ENCODE measurements around the gene PSMD14. TPM values are rescaled to one million over a fixed set of nuclear protein-coding genes. Genes with fewer than 3 reads are reported as not detected.
A peak's percentile ranks its signal among the peaks of the same experiment; 100 is the strongest.

The PSMD14 gene
- total and polyA plus RNA-seq, 2 of the 13 experiments (the other 11 are each of a cell fraction or from before 2014, with no cell fraction given), result 60.6 to 149 TPM

DNA sequence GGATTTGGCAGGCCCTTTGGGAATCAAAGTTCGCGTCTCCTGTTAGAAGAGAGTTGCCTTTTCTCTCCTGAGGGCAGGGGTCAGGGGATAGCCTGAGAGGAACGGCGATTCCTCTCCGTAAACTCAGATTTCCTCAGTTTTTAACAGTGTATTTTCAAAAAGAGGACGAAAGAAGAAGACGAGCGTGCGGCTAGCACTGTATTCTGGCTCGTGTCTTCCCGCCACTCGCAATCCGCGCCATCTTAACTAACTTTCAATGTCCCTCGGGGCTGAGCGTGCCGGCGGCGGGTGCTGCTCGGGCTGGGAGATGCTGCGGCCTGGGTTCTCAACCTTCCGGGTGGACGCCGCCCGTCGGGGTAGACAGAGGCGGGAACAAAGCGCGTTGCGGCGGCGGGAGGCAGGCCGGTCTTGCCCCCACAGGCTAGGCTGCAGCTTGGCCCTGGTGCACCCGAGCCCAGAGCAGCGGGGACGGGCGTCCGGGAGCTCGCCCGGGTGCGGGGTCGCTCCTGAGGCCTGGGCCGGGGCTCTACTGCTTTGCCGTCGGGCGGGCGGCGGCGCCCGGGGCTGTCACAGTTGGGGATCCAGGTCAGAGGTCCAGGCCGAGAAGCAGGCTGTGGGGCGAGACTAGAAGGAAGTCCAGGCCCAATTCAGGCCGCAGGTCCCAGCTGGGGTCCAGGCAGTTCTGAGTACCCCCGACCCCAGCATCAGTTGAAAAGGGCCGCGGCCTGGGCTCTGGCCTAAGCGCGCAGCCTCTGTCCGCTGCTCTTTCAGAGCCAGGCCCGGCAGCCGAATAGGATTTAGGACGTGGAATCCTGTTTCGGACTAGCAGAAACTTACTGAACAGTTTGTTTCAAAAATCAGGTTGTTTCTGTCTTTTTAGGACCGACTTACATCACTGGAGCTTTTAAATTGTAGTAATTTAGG is 119.7 kb downstream of the PSMD14 start:
- peak; percentile 33; the same call in 1 of the 3 replicates for ATAC-seq
- no peaks in the 10 kb centered on the region for H3K9me3 ChIP-seq (ENCODE audit: low read length)
- no peak overlapping the region for H3K9ac ChIP-seq (ENCODE audit: insufficient read depth, low read depth, low read length)
- no peak overlapping the region for H3K4me3 ChIP-seq (replicated peaks in 1 of 3; ENCODE audit: insufficient read depth in 1 of 3, low read depth in 2 of 3, low read length in 3 of 3)
- no peak for DNase-seq (ENCODE audit: low spot score)
- no peaks in the 10 kb centered on the region for H3K4me1 ChIP-seq (ENCODE audit: insufficient read depth, low read length)
- BruUV-seq (replicated peaks), result no TSS peak
- intact Hi-C loops (cut with micrococcal nuclease; ENCODE audit: unreplicated experiment), result no loop called here
- H3K27ac ChIP-seq (ENCODE audit: extremely low read length, insufficient read depth, low read length), result no peak overlapping the region
- no peaks in the 10 kb centered on the region for H3K79me2 ChIP-seq (ENCODE audit: insufficient read depth, low read length)
- CTCF ChIA-PET (ENCODE audit: low intra/inter-chr PET ratio, low total read pairs), result no interaction called here
- FAIRE-seq, result no peak
- H3K27me3 ChIP-seq (ENCODE audit: control insufficient read depth in 1 of 2, insufficient read depth in 2 of 2, low read length in 2 of 2), result peaks cover 0 to 24% of the 10 kb centered on the region in 2 experiments; a peak in 3 of 5 replicates
- in situ Hi-C loops (cut with HindIII; ENCODE audit: extremely low pct_ligation_motif_present, low pct_unique_long_range_greater_than_20kb), result no loop called here
- POLR2A ChIA-PET, result no interaction called here
- H4K20me1 ChIP-seq (ENCODE audit: insufficient read depth, low read length), result no peaks in the 10 kb centered on the region
- no peak overlapping the region for H3K4me2 ChIP-seq (ENCODE audit: low read depth, low read length)
- 77% methylated on average over 45 of the region's 64 CpGs for WGBS (ENCODE audit: low lambda C conversion rate)
- no peak overlapping the region for H2AFZ ChIP-seq (ENCODE audit: low read length)
- H3K36me3 ChIP-seq (replicated peaks in 1 of 2; ENCODE audit: control insufficient read depth in 1 of 2, insufficient read depth in 2 of 2, low read length in 2 of 2), result no peaks in the 10 kb centered on the region
- TF ChIP-seq NFE2 (CRISPR knock-in tag; IDR thresholded peaks at IDR 0.05) (no peak), ZNF788 (CRISPR knock-in tag; IDR thresholded peaks at IDR 0.05; ENCODE audit: borderline replicate concordance) (no peak), SNRNP70 (IDR thresholded peaks at IDR 0.05; ENCODE audit: low read depth, low read length) (no peak), ZNF567 (CRISPR knock-in tag; IDR thresholded peaks at IDR 0.05; ENCODE audit: borderline replicate concordance) (no peak), ZNF34 (CRISPR knock-in tag; IDR thresholded peaks at IDR 0.05; ENCODE audit: borderline replicate concordance) (no peak), MAFG (CRISPR knock-in tag; IDR thresholded peaks at IDR 0.05) (no peak), ZNF614 (CRISPR knock-in tag; IDR thresholded peaks at IDR 0.05; ENCODE audit: borderline replicate concordance) (no peak), MXI1 (IDR thresholded peaks at IDR 0.05; ENCODE audit: borderline replicate concordance, low read depth, low read length) (no peak), GABPB1 (CRISPR knock-in tag; IDR thresholded peaks at IDR 0.05) (no peak; the same call in 1 of the 2 replicates), ZNF501 (CRISPR knock-in tag; IDR thresholded peaks at IDR 0.05) (no peak), ZNF224 (CRISPR knock-in tag; IDR thresholded peaks at IDR 0.05) (no peak), STAG1 (CRISPR knock-in tag; IDR thresholded peaks at IDR 0.05) (no peak)
- TF ChIP-seq, protein P1, sequence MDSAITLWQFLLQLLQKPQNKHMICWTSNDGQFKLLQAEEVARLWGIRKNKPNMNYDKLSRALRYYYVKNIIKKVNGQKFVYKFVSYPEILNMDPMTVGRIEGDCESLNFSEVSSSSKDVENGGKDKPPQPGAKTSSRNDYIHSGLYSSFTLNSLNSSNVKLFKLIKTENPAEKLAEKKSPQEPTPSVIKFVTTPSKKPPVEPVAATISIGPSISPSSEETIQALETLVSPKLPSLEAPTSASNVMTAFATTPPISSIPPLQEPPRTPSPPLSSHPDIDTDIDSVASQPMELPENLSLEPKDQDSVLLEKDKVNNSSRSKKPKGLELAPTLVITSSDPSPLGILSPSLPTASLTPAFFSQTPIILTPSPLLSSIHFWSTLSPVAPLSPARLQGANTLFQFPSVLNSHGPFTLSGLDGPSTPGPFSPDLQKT (CRISPR knock-in tag; IDR thresholded peaks at IDR 0.05; ENCODE audit: borderline replicate concordance), result no peak
- TF ChIP-seq, protein P2, sequence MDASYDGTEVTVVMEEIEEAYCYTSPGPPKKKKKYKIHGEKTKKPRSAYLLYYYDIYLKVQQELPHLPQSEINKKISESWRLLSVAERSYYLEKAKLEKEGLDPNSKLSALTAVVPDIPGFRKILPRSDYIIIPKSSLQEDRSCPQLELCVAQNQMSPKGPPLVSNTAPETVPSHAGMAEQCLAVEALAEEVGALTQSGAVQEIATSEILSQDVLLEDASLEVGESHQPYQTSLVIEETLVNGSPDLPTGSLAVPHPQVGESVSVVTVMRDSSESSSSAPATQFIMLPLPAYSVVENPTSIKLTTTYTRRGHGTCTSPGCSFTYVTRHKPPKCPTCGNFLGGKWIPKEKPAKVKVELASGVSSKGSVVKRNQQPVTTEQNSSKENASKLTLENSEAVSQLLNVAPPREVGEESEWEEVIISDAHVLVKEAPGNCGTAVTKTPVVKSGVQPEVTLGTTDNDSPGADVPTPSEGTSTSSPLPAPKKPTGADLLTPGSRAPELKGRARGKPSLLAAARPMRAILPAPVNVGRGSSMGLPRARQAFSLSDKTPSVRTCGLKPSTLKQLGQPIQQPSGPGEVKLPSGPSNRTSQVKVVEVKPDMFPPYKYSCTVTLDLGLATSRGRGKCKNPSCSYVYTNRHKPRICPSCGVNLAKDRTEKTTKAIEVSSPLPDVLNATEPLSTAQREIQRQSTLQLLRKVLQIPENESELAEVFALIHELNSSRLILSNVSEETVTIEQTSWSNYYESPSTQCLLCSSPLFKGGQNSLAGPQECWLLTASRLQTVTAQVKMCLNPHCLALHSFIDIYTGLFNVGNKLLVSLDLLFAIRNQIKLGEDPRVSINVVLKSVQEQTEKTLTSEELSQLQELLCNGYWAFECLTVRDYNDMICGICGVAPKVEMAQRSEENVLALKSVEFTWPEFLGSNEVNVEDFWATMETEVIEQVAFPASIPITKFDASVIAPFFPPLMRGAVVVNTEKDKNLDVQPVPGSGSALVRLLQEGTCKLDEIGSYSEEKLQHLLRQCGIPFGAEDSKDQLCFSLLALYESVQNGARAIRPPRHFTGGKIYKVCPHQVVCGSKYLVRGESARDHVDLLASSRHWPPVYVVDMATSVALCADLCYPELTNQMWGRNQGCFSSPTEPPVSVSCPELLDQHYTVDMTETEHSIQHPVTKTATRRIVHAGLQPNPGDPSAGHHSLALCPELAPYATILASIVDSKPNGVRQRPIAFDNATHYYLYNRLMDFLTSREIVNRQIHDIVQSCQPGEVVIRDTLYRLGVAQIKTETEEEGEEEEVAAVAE (CRISPR knock-in tag; IDR thresholded peaks at IDR 0.05; ENCODE audit: borderline replicate concordance), result no peak
- TF ChIP-seq, protein P3, sequence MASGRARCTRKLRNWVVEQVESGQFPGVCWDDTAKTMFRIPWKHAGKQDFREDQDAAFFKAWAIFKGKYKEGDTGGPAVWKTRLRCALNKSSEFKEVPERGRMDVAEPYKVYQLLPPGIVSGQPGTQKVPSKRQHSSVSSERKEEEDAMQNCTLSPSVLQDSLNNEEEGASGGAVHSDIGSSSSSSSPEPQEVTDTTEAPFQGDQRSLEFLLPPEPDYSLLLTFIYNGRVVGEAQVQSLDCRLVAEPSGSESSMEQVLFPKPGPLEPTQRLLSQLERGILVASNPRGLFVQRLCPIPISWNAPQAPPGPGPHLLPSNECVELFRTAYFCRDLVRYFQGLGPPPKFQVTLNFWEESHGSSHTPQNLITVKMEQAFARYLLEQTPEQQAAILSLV (CRISPR knock-in tag; IDR thresholded peaks at IDR 0.05; ENCODE audit: borderline replicate concordance), result no peak

Measured in HepG2 (cell line).